GM12892 (cell line): ENCODE measurements around the gene ZFPM1.

Source experiments
- POLR2A ChIP-seq: IDR thresholded peaks from 2 replicates; pipeline ENCODE4 v1.6.1; 2011; ENCODE audit warnings: low read depth, low read length, control low read depth
- POLR2AphosphoS5 ChIP-seq: IDR thresholded peaks from 2 replicates; pipeline ENCODE4 v1.6.1; 2011; ENCODE audit warnings: low read depth, low read length, control low read depth
- TAF1 ChIP-seq: IDR thresholded peaks from 2 replicates; pipeline ENCODE4 v1.6.1; 2011; ENCODE audit warnings: low read depth, mild to moderate bottlenecking, control low read depth, low read length, borderline replicate concordance

DNA sequence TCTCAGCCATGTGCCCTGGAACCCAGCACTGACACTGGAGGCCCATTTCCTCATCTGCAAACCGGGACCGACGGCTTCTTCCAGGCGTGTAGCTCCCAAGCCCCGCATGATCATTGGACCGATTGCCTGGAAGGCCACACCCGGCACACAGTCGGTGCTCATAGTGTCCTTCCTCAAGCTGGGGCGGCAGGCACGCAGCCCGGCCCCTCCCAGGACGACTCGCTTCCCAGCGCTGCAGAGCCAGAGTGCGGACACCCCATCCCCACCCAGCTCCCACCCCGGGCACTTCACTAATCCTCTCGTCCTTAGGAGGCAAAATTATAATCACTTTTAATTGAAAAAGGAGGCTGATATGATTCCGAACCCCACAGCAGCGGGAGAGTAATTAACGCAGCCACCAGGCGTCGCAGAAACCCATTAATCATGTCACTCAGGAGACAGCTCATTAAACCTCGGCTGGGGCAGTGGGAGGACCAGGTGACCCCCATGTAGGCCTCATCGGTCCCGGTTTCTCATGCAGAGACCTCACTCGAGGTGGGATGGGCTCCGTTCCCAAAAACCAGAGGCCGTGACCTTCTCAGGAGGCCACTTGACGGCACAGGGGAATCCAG, 37.3 kb upstream of the ZFPM1 start:
- no peak for TF ChIP-seq POLR2A
- no peak for TF ChIP-seq POLR2AphosphoS5
- TF ChIP-seq TAF1 = no peak
